Gastroesophageal sphincter (tissue), 3 donors: Measurements from ENCODE around the gene FYN.

Experiments used
- EP300 ChIP-seq: sonication (generic); formaldehyde crosslinking; IDR thresholded peaks from one replicate; pipeline ENCODE4 v1.6.1; 2017; ENCODE audit warnings: antibody characterized with exemption, mild to moderate bottlenecking
- POLR2AphosphoS5 ChIP-seq: sonication (generic); formaldehyde crosslinking; IDR thresholded peaks from one replicate; pipeline ENCODE4 v1.6.1; 2017; ENCODE audit warnings: antibody characterized with exemption
- TF ChIP-seq, protein P1 (sequence below), 4 experiments: fragments of 200-600 bp in 2 of 4; fragments of 450-650 bp in 2 of 4; sonication (generic) in 1 of 4; IDR thresholded peaks; one replicate each; pipeline ENCODE4 v1.5.1; 2017 to 2019; ENCODE audit warnings: antibody characterized with exemption in 4 of 4, mild to moderate bottlenecking in 2 of 4, moderate library complexity in 2 of 4

DNA sequence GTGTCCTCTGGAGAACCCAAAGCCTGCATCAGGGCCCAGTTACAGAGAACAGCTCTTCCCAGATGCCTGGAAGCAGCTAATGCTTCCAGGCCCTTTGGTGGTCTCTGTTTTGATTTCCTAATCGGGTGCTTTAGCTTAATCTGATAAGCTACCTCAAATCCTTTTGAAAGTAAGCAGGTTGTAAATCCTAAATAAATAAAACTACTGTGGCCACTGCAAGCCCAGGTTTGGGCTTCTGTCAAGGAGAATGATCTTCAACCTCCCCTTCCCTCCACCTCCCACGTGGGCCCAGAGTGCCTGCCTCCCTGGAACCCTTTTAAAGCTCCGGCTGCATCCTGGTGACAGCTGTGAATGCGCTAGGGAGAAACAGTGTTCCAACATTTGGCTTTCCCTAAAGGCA lies 25.2 kb upstream of the FYN start:
- TF ChIP-seq EP300 (no peak), POLR2AphosphoS5 (no peak)
- TF ChIP-seq, protein P1, sequence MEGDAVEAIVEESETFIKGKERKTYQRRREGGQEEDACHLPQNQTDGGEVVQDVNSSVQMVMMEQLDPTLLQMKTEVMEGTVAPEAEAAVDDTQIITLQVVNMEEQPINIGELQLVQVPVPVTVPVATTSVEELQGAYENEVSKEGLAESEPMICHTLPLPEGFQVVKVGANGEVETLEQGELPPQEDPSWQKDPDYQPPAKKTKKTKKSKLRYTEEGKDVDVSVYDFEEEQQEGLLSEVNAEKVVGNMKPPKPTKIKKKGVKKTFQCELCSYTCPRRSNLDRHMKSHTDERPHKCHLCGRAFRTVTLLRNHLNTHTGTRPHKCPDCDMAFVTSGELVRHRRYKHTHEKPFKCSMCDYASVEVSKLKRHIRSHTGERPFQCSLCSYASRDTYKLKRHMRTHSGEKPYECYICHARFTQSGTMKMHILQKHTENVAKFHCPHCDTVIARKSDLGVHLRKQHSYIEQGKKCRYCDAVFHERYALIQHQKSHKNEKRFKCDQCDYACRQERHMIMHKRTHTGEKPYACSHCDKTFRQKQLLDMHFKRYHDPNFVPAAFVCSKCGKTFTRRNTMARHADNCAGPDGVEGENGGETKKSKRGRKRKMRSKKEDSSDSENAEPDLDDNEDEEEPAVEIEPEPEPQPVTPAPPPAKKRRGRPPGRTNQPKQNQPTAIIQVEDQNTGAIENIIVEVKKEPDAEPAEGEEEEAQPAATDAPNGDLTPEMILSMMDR (IDR thresholded peaks at IDR 0.05): no peak
